ENCODE data around the gene ALAS1. TPM values are rescaled to one million over a fixed set of nuclear protein-coding genes. Genes with fewer than 3 reads are reported as not detected.

ALAS1 gene
- total and polyA plus RNA-seq, 9 of the 15 experiments (the other 6 are each of a cell fraction or from before 2014, with no cell fraction given) = 21.4 to 49.5 (median 34.4) TPM

DNA sequence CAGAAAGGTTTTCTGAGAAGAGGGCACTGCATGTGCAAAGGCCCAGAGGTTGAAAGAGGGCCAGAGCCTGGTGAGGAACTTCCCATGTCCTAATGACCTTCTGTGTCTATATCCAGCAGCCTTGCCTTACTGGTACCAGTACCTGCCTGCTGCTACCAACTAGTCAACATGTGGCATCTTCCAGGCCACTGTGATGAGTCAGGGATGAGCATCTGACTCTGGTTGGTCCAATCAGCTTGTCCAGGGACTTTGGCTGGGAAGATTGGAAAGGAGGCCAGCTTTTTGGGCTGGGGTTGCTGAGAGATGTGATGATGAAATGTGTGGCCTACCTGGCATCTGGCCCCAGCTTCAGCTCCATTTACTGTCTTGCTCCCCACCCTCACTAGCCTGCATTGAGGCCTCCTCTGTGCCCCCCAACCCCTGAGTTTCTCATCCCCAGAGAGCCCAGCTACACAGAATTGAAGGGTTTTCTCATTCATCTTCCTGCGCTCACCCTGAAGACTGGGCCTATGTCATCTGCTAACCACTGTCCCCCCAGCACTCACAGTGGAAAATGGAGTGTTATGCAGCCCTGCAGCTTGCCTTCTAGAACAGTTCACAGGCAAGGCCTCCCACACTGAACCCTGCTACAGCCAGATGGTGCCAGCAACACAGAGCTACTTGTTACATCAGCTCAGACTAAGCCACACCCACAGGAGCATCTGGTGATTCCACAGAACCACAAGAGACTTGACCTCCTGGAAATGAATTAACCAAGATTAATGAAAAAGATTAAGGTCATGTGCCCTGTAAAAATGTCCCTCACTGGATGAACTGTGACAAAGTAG, 42.3 kb downstream of the ALAS1 start (continued):
- TF ChIP-seq, protein P1, sequence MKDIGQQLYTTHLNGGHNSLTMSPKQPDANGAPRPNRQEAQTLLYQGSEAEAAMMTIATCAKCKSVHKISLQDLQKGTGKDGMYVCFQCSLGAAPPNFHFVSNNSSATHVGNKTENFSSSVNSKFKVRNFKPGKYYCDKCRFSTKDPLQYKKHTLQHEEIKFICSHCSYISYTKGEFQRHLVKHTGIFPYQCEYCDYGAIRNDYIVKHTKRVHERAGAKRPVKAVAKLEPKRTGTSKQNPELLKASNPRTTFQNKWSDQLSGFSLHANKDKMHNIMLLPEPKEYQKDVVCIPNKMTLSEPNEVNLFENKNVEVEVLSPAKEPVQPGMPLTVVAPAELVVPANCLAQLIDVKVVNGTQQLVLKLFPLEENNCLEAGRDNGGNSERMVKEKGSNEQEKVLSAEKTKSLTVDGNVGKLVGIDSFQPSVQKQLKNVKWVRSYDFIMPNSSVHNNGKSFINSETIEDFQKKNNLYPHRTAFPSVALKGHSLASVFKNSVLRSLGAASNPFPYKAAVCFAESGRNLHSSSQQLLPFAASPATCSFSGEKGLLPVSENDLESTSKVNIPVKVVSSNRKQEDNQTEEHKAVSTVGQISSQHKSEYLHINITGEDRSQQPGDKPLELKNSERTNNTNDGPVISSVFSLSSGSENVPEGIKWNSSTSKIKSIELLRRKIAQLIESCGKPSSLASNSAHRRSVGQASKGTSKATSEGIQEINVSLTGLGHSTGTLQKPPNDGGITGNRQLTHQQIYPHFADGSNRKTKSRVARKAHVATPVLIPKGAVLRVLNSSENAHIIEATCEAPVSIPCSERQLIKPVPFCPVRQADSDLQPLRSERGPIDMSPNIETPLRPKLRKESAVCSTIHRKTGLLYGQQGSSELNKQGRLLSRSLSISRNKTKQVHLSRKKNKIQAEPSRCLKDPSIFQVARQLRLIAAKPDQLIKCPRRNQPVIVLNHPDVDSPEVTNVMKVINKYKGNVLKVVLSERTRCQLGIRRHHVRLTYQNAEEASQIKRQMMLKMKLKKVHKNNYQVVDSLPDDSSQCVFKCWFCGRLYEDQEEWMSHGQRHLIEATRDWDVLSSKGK (CRISPR knock-in tag; IDR thresholded peaks at IDR 0.05) = no peak
- TF ChIP-seq ESRRA (IDR thresholded peaks at IDR 0.05; ENCODE audit: borderline replicate concordance, low read depth) = peak; percentile 58; the same call in 1 of the 2 replicates
- no peak for TF ChIP-seq ZNF347 (CRISPR knock-in tag; IDR thresholded peaks at IDR 0.05; ENCODE audit: low read depth)
- TF ChIP-seq ZNF830 (CRISPR knock-in tag; IDR thresholded peaks at IDR 0.05) = no peak
- no peak for TF ChIP-seq SRF (CRISPR knock-in tag; IDR thresholded peaks at IDR 0.05)
- no peak for TF ChIP-seq ZNF212 (CRISPR knock-in tag; IDR thresholded peaks at IDR 0.05)
- TF ChIP-seq, protein P2, sequence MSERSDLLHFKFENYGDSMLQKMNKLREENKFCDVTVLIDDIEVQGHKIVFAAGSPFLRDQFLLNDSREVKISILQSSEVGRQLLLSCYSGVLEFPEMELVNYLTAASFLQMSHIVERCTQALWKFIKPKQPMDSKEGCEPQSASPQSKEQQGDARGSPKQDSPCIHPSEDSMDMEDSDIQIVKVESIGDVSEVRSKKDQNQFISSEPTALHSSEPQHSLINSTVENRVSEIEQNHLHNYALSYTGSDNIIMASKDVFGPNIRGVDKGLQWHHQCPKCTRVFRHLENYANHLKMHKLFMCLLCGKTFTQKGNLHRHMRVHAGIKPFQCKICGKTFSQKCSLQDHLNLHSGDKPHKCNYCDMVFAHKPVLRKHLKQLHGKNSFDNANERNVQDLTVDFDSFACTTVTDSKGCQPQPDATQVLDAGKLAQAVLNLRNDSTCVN (CRISPR knock-in tag; IDR thresholded peaks at IDR 0.05) = no peak
- TF ChIP-seq JUN (IDR thresholded peaks at IDR 0.05; ENCODE audit: borderline replicate concordance, low read depth, low read length) = no peak; the same call in 1 of the 2 replicates
- TF ChIP-seq JUN (CRISPR knock-in tag; IDR thresholded peaks at IDR 0.05; ENCODE audit: borderline replicate concordance) = no peak
- TF ChIP-seq HOMEZ (CRISPR knock-in tag; IDR thresholded peaks at IDR 0.05) = no peak
- TF ChIP-seq ZNF3 (CRISPR knock-in tag; IDR thresholded peaks at IDR 0.05) = no peak
- TF ChIP-seq PTBP1 (IDR thresholded peaks at IDR 0.05; ENCODE audit: low read depth, low read length) = no peak
- TF ChIP-seq TEAD1 (CRISPR knock-in tag; IDR thresholded peaks at IDR 0.05) = no peak
- peak; percentile 64 for TF ChIP-seq RAD51 (IDR thresholded peaks at IDR 0.05; ENCODE audit: borderline replicate concordance, low read depth)
- TF ChIP-seq YY1 (IDR thresholded peaks at IDR 0.05; ENCODE audit: borderline replicate concordance in 1 of 3, control insufficient read depth in 1 of 3, extremely low read depth in 1 of 3, insufficient read depth in 3 of 3, insufficient read length in 1 of 3, insufficient replicate concordance in 2 of 3, low read depth in 1 of 3, low read length in 2 of 3) = no peak
- no peak for TF ChIP-seq ARID2 (IDR thresholded peaks at IDR 0.05)
- peak; percentile 80 for TF ChIP-seq USF1 (CRISPR knock-in tag; IDR thresholded peaks at IDR 0.05)
- no peak for TF ChIP-seq ZNF511 (CRISPR knock-in tag; IDR thresholded peaks at IDR 0.05)

All from K562 (cell line).